Heart right ventricle (tissue), 16 donors: ENCODE results near the gene OR6B2. TPM values are rescaled to one million over a fixed set of nuclear protein-coding genes. Genes with fewer than 3 reads are reported as not detected.

Experiments used
- ATAC-seq, 8 donors: fragments of 200-7000 bp; cut with Tn5 transposase; one replicate each; pipeline ENCODE4 v1.9.1; 2020; ENCODE audit warnings: mild to moderate bottlenecking in 8 of 8, moderate library complexity in 8 of 8, moderate number of reproducible peaks in 1 of 8
- DNase-seq, 2 donors: peaks; one replicate each; pipeline ENCODE4 v3.0.0-alpha.2; 2020
- H3K27ac ChIP-seq, 10 donors: fragments of 200-600 bp; sonication (generic) in 2 of 10; one replicate each; pipeline versions ENCODE4 v1.5.0 to v1.8.0; 2020 to 2022; ENCODE audit warnings: mild to moderate bottlenecking in 3 of 10
- H3K27me3 ChIP-seq, 7 donors: fragments of 200-600 bp; one replicate each; pipeline ENCODE4 v1.8.0; 2021 to 2022; ENCODE audit warnings: mild to moderate bottlenecking in 2 of 7
- H3K36me3 ChIP-seq, 9 donors: fragments of 200-600 bp; sonication (generic) in 1 of 9; one replicate each; pipeline versions ENCODE4 v1.5.0 to v1.8.0; 2020 to 2022; ENCODE audit warnings: mild to moderate bottlenecking in 2 of 9
- H3K4me1 ChIP-seq, 9 donors: fragments of 200-600 bp; sonication (generic) in 1 of 9; one replicate each; pipeline versions ENCODE4 v1.5.0 to v1.8.0; 2020 to 2022; ENCODE audit warnings: mild to moderate bottlenecking in 4 of 9
- H3K4me3 ChIP-seq, 10 donors: fragments of 200-600 bp; sonication (generic) in 2 of 10; one replicate each; pipeline versions ENCODE4 v1.5.0 to v1.8.0; 2020 to 2022; ENCODE audit warnings: mild to moderate bottlenecking in 7 of 10, moderate library complexity in 2 of 10
- H3K9me3 ChIP-seq, 11 donors: fragments of 200-600 bp in 10 of 11; sonication (generic) in 2 of 11; one replicate each; pipeline versions ENCODE4 v1.5.0 to v1.8.0; 2013 to 2022; ENCODE audit warnings: mild to moderate bottlenecking in 2 of 11, control low read depth in 1 of 11, moderate library complexity in 1 of 11
- WGBS, 2 donors: extraction: QIAGEN DNeasy Blood & Tissue Kit; methylation state at CpG; one replicate each; pipeline ENCODE4 v1.1.7; 2013; ENCODE audit warnings: inconsistent platforms in 1 of 2; 5-methylcytosine and 5-hydroxymethylcytosine counted together
- intact Hi-C, 10 donors: fragments of 100-400 bp; cut with DNase I; formaldehyde crosslinking; loops; one replicate each; pipeline versions ENCODE4 v1.11.1 to v1.14.2; 2022
- polyA plus RNA-seq, 2 donors: library from polyadenylated mRNA; stranded (reverse); fragments of 200-250 nt; gene quantifications; one replicate each; pipeline ENCODE4 v1.2.3, GENCODE V29; 2013
- total RNA-seq, 10 donors: library from RNA; stranded (reverse); fragmentation: NEBNext Ultra II Directional in 3 of 10; extraction: Animal tissue kit (Norgen Biotek cat#: 25700) in 3 of 10; gene quantifications; one replicate each; pipeline versions ENCODE4 v1.2.1 to v1.2.4, GENCODE V29; 2021 to 2023
- TF ChIP-seq, protein P1 (sequence below), 9 donors: fragments of 200-600 bp; sonication (generic) in 2 of 9; IDR thresholded peaks; one replicate each; pipeline versions ENCODE4 v1.5.0 to v1.8.0; 2021 to 2022; ENCODE audit warnings: antibody characterized with exemption in 9 of 9, mild to moderate bottlenecking in 5 of 9, moderate library complexity in 1 of 9
- donor health status: Arrhythmogenic right ventricular cardiomyopathy.
- donor health status: ischemic (EF 13 %, LVEDD 7.1; RV severe dilation, severe dysfunction).
- donor health status: healthy with polysubstance abuse.
- donor health status: DM: no; HTN: yes; CAD: no.
- donor health status: DM: no; HTN: no; CAD: no.
- donor health status: ischemic (EF 25% LVEDD 6.9; RV normal size, moderate dysfunction).
- donor health status: ischemic (EF 25% LVEDD 5.7; RV mildly dilated, moderate dysfunction).
- donor health status: healthy.
- donor health status: DM: yes; HTN: yes; CAD: no.
- donor health status: Ischemic cardiomyopathy.
- donor health status: ischemic (EF 35%, LVEDD 5.7; RV mildly dilated, moderate dysfunction).
- donor health status: nonischemic (EF 11% LVEDD 7.7; RV severe dilation, severe dysfunction).
- donor health status: DM: yes; HTN: yes; CAD: no.
- donor health status: PGD.
- donor health status: ischemic (EF 29% LVEDD 5.4; RV normal size, mild dysfunction).
- donor health status: nonischemic (EF 23%, LVEDD 6.1; RV moderate dilation, normal function).

Gene OR6B2
- total and polyA plus RNA-seq, 12 donors = not detected

DNA sequence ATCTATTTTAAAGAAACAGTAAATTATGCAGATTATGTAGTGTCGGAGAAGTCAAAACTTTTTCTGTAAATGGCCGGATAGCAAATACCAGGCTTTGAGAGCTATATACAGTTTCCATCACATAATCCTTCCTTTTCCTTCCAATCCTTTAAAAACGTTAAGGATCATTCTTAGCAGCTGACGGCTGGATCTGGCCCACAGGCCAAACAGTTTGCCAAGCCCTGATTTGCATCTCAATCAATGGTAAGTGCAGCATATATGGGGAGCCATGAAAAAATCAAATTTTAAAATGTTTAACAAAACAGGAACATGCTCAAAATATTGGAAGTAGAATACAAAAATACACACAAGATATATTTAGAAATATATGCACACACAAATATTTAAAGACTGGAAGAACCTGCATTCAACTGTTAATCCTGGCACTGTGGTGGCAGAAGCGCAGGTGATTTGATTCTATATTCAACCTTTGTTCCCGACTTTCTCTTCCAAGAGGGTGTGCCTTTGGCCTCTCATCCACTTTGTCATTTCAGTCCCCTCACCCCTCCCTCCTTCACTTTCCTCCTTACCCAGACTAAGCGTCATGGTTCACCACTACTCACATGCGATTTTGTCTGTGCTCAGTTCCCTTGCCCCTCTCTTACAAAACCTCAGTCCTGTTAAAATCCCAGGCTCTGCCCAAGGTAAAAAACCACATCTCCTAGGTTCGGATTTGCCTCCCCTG is 32.4 kb downstream of the OR6B2 start:
- Histone ChIP-seq H3K9me3 (no peaks in the 10 kb centered on the region), H3K27me3 (no peaks in the 10 kb centered on the region), H3K27ac (peak overlapping the region in 1 of 10 donors; percentile 33), H3K36me3 (peaks cover 0 to 92% (median 33%) of the 10 kb centered on the region in 9 donors), H3K4me1 (peaks cover 0 to 7% (median 0%) of the 10 kb centered on the region in 9 donors), H3K4me3 (no peak overlapping the region)
- TF ChIP-seq, protein P1, sequence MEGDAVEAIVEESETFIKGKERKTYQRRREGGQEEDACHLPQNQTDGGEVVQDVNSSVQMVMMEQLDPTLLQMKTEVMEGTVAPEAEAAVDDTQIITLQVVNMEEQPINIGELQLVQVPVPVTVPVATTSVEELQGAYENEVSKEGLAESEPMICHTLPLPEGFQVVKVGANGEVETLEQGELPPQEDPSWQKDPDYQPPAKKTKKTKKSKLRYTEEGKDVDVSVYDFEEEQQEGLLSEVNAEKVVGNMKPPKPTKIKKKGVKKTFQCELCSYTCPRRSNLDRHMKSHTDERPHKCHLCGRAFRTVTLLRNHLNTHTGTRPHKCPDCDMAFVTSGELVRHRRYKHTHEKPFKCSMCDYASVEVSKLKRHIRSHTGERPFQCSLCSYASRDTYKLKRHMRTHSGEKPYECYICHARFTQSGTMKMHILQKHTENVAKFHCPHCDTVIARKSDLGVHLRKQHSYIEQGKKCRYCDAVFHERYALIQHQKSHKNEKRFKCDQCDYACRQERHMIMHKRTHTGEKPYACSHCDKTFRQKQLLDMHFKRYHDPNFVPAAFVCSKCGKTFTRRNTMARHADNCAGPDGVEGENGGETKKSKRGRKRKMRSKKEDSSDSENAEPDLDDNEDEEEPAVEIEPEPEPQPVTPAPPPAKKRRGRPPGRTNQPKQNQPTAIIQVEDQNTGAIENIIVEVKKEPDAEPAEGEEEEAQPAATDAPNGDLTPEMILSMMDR (IDR thresholded peaks at IDR 0.05) = no peak
- WGBS, 2 donors = 66 to 68% methylated on average over 9 of the region's 9 CpGs
- intact Hi-C loops = loop anchor here in 4 of 10 donors (10.0 kb wide), 3 partner anchors 853 to 963 kb away; no protein-coding TSS in a partner anchor
- peak in 4 of 8 donors; percentile 51 to 72 (median 62) for ATAC-seq
- DNase-seq = no peak

DNA sequence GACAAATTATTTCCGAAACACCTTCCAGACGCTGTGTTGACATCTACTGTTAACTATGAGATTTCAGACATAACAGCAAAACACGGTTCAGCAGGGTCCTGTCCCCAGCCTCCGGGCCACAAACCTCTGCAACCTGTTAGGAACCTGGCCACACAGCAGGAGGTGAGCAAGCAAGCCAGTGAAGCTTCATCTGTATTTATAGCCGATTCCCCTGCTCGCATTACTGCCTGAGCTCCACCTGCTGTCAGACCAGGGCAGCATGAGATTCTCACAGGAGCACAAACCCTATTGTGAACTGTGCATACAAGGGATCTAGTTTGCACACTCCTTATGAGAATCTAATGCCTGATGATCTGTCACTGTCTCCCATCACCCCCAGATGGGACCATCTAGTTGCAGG is 36.1 kb downstream of the OR6B2 start:
- intact Hi-C loops = loop anchor here in 7 of 10 donors (5.0 to 10.0 kb wide), 5 partner anchors 849 to 962 kb away; no protein-coding TSS in a partner anchor
- H3K4me1 ChIP-seq = peaks cover 0 to 7% (median 0%) of the 10 kb centered on the region in 9 donors
- H3K27ac ChIP-seq = no peak overlapping the region
- H3K4me3 ChIP-seq = no peak overlapping the region
- peaks cover 0 to 80% (median 20%) of the 10 kb centered on the region in 9 donors for H3K36me3 ChIP-seq
- H3K27me3 ChIP-seq = no peaks in the 10 kb centered on the region
- WGBS, 2 donors = 78 to 88% methylated on average over 6 of the region's 6 CpGs
- no peak for DNase-seq
- no peaks in the 10 kb centered on the region for H3K9me3 ChIP-seq
- ATAC-seq = no peak
- TF ChIP-seq, protein P1 (IDR thresholded peaks at IDR 0.05) = no peak

GRCh38 chr2:239993291-239993690 is 36.9 kb downstream of the OR6B2 start:
- intact Hi-C loops = loop anchor here in 7 of 10 donors (2.0 to 10.0 kb wide), 6 partner anchors 60 to 961 kb away; no protein-coding TSS in a partner anchor
- H3K9me3 ChIP-seq = no peaks in the 10 kb centered on the region
- ATAC-seq = no peak
- TF ChIP-seq, protein P1 (IDR thresholded peaks at IDR 0.05) = no peak
- H3K27me3 ChIP-seq = no peaks in the 10 kb centered on the region
- DNase-seq = no peak
- no peak overlapping the region for H3K27ac ChIP-seq
- peaks cover 0 to 7% (median 0%) of the 10 kb centered on the region in 9 donors for H3K4me1 ChIP-seq
- H3K4me3 ChIP-seq = no peak overlapping the region
- H3K36me3 ChIP-seq = peaks cover 0 to 80% (median 20%) of the 10 kb centered on the region in 9 donors
- WGBS, 2 donors = 83 to 91% methylated on average over 2 of the region's 2 CpGs

DNA sequence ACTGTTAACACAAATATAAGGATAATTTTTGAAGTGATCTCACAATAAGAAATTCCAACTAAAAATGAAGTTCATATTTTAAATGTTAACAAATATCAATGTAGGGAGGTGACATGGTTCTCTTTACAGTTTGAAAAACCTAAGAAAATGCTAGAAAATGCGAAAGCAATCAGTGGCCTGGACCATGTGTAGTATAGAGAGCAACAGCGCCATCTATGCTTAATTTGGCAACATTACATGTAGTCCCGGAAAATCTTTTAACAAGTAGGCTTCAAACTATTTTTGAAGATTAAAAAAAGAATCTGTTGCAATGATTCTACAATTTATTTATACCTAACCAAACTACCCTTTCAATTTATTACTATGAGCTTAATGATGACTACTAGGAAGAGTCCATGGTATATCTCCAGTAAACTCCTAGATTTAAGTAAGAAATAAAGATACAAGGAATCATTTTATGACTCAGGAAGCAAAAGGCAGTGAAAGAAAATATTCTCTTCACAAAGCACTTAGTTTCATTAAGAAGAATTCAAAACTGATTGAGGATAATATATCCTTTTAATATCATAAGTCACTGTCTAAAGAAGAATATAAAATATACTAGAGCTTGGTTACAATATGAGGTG is 38.4 kb downstream of the OR6B2 start:
- Histone ChIP-seq H3K4me1 (no peaks in the 10 kb centered on the region), H3K36me3 (peaks cover 0 to 80% (median 29%) of the 10 kb centered on the region in 9 donors), H3K4me3 (no peak overlapping the region), H3K9me3 (no peaks in the 10 kb centered on the region), H3K27ac (no peak overlapping the region), H3K27me3 (no peaks in the 10 kb centered on the region)
- DNase-seq (no peak), ATAC-seq (peak in 4 of 8 donors; percentile 25 to 75 (median 56))
- 0 to 10% methylated on average over 3 of the region's 3 CpGs for WGBS, 2 donors
- TF ChIP-seq, protein P1 (IDR thresholded peaks at IDR 0.05) = peak; percentile 66 to 91 (median 82)
- intact Hi-C loops = loop anchor here in 7 of 10 donors (2.0 to 10.0 kb wide), 7 partner anchors 57 to 960 kb away; no protein-coding TSS in a partner anchor
